K562 (cell line): ENCODE data around the gene DLGAP1. TPM values are rescaled to one million over a fixed set of nuclear protein-coding genes. Genes with fewer than 3 reads are reported as not detected.

Experiments
- BRD9 ChIP-seq: fragments of 450-650 bp; IDR thresholded peaks from 2 replicates; pipeline ENCODE4 v1.6.1; 2018; ENCODE audit warnings: low read depth; ENCODE audit not compliant: partially characterized antibody
- CBX3 ChIP-seq, 2 experiments: IDR thresholded peaks; 1 replicate in 1 of 2; 2 replicates in 1 of 2; pipeline ENCODE4 v1.6.1; 2012; ENCODE audit warnings: inconsistent platforms in 2 of 2, low read length in 2 of 2, borderline replicate concordance in 1 of 2, control low read depth in 1 of 2
- CC2D1A ChIP-seq: fragments of 450-650 bp; IDR thresholded peaks from 2 replicates; pipeline ENCODE4 v1.6.1; 2017; ENCODE audit warnings: mild to moderate bottlenecking
- ELF4 ChIP-seq: fragments of 450-650 bp; formaldehyde crosslinking; IDR thresholded peaks from 2 replicates; pipeline ENCODE4 v1.4.0; 2022; ENCODE audit warnings: missing genetic modification characterization
- GABPA ChIP-seq: fragments of 200-800 bp; sonication (Bioruptor generic); conservative IDR thresholded peaks from 2 replicates; pipeline ENCODE4 v1.6.1; 2016; ENCODE audit warnings: low read depth, missing genetic modification characterization, missing compliant biosample characterization
- HDAC2 ChIP-seq: fragments of 450-650 bp; IDR thresholded peaks from 2 replicates; pipeline ENCODE4 v1.6.1; 2016; ENCODE audit warnings: mild to moderate bottlenecking
- MECOM ChIP-seq: fragments of 250-450 bp; sonication (Bioruptor Pico); IDR thresholded peaks from 2 replicates; pipeline ENCODE4 v1.8.0; 2022; ENCODE audit warnings: inconsistent platforms
- NR2F6 ChIP-seq: fragments of 450-650 bp; formaldehyde crosslinking; IDR thresholded peaks from 2 replicates; pipeline ENCODE4 v1.4.0; 2020; ENCODE audit warnings: mild to moderate bottlenecking
- ZBTB26 ChIP-seq: fragments of 450-650 bp; formaldehyde crosslinking; IDR thresholded peaks from 2 replicates; pipeline ENCODE4 v1.4.0; 2022; ENCODE audit warnings: missing genetic modification characterization
- ZNF318 ChIP-seq, 2 experiments: fragments of 450-650 bp; IDR thresholded peaks; 2 replicates each; pipeline ENCODE4 v1.6.1; 2016; ENCODE audit warnings: mild to moderate bottlenecking in 2 of 2, borderline replicate concordance in 1 of 2, low read depth in 1 of 2, moderate library complexity in 1 of 2
- ZNF518B ChIP-seq: fragments of 250-450 bp; sonication (Bioruptor Pico); IDR thresholded peaks from 2 replicates; pipeline ENCODE4 v1.5.0; 2021; ENCODE audit warnings: mild to moderate bottlenecking, moderate library complexity
- polyA plus RNA-seq, 8 experiments: library from polyadenylated mRNA; depleted of rRNA in 4 of 8; stranded (reverse) in 5 of 8; unstranded in 3 of 8; fragments of >200 nt; fragmentation: Nextera tagmentation in 2 of 8; fragmentation: Illumina TruSeq in 1 of 8; extraction: Ambion mirVana in 2 of 8; extraction: Trizol in 1 of 8; gene quantifications; 2 replicates each; pipeline versions ENCODE4 v1.2.1 to v1.2.3, GENCODE V29; 2011 to 2014; ENCODE audit warnings: inconsistent platforms in 1 of 8, missing spikeins in 1 of 8
- total RNA-seq, 7 experiments: library from RNA; depleted of rRNA in 6 of 7; stranded (reverse); fragments of >200 nt in 6 of 7; fragmentation: Illumina TruSeq in 2 of 7; extraction: Trizol in 2 of 7; gene quantifications; 2 replicates each; pipeline versions ENCODE4 v1.2.1 to v1.2.3, GENCODE V29; 2011 to 2021; ENCODE audit warnings: low replicate concordance in 1 of 7

DLGAP1 gene
- total and polyA plus RNA-seq, 9 of the 15 experiments (the other 6 are each of a cell fraction or from before 2014, with no cell fraction given): 0.04 to 0.22 (median 0.08) TPM

GRCh38 chr18:3663870-3664512 lies 791.1 kb downstream of the DLGAP1 start (continued):
- peak; percentile 78; the same call in 1 of the 2 replicates for TF ChIP-seq ZBTB26 (CRISPR knock-in tag)
- peak; percentile 8; the same call in 1 of the 2 replicates for TF ChIP-seq GABPA (tag)
- TF ChIP-seq ZNF518B (CRISPR knock-in tag): 0 out of 2 replicates have a peak, but pooled peaks have one; percentile 62
- peak; percentile 66; the same call in 1 of the 2 replicates for TF ChIP-seq ELF4 (CRISPR knock-in tag)
- 0 out of 4 replicates have a peak, but pooled peaks of 1 of the 2 experiments have one; percentile 20 for TF ChIP-seq ZNF318 (IDR thresholded peaks at IDR 0.05; ENCODE audit: borderline replicate concordance in 1 of 2, low read depth in 1 of 2)
- peak; percentile 19 for TF ChIP-seq BRD9
- 0 out of 2 replicates have a peak, but pooled peaks have one; percentile 32 for TF ChIP-seq NR2F6 (CRISPR knock-in tag)
- TF ChIP-seq HDAC2: no peak
- peak; percentile 54; the same call in 1 of the 2 replicates for TF ChIP-seq MECOM (CRISPR knock-in tag)
- 0 out of 2 replicates have a peak, but pooled peaks have one; percentile 31 for TF ChIP-seq CC2D1A
- peak in 1 of 2 experiments; percentile 34; a peak in 1 of 3 replicates for TF ChIP-seq CBX3 (IDR thresholded peaks at IDR 0.05; ENCODE audit: borderline replicate concordance in 1 of 2, low read length in 2 of 2)
